GM18511 (cell line): ENCODE measurements around the gene PIP.
"Not testable (repeated sequence)": the region's sequence is repeated elsewhere in the genome, so short reads cannot be mapped to it uniquely, and the experiment has no call there.

Source experiments
- ATAC-seq: cut with Tn5 transposase; IDR thresholded peaks from one replicate; pipeline ENCODE4 v1.9.1; 2021; ENCODE audit warnings: mild to moderate bottlenecking, moderate library complexity; ENCODE audit not compliant: unreplicated experiment

Gene PIP

DNA sequence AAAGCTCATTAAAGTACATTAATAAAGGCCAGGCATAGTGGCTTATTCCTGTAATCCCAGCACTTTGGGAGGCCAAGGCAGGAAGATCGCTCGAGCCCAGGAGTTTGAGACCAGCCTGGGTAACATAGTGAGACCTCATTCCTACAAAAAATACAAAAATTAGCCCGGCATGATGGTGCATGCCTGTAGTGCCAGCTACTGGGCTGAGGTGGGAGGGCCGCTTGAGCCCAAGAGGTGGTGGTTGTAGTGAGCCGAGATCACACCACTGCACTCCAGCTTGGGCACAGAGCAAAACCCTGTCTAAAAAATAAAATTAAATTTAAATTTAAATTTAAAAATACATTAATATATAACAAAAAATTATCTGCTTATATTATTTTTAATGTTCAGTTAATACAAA is 44.3 kb downstream of the PIP start:
- no peak for ATAC-seq

DNA sequence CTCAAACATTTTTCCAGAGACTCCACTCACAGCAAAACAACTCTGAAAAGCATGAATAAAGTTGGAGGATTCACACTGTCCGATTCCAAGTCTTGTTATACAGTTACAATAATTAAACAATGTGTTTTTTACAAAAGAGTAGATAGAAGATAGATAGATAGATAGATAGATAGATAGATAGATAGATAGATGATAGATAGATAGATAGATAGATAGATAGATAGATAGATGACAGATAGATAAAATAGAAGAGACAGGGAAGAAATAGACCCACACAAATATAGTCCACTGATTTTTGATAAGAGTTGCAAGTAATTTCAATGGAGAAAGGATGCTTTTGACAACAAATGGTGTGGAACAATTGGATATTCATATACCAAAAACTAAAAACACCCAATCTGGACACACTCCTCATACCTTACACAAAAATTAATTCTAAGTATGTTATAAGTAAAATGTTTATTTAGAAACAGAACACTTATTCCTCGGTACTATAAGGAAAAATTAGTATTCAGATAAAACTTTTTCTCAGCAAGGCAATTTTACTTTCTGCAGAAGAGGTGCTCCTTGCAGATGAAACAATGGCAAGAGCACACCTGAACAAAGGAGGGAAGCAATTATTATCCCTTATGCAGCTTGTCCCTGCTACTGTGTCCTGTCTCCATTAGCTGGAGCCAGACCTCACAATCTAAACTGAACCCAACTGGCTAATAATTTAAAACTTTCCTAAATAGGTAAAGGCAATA is 45.7 kb downstream of the PIP start:
- no peak for ATAC-seq

GRCh38 chr7:143180771-143181170 is 48.9 kb downstream of the PIP start:
- ATAC-seq: not testable (repeated sequence)

DNA sequence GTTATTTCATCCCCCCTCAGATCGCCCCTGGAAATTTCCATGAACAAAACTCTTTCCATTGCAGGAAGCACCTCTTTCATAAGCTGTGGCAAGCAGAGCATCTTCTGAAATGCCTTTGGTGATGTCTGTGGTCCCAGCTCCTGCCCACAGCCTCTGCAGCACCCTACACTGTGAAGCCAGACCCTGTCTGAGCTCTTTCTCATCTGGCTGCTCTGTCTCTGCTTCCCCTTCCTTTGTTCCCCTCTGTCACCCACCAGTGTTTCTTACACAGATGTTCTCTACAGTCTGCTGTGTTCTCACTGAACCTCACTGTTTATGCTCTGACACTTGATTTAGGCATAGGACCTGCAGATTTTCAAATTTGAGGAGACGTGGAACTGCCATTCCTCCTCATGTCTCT is 49.5 kb downstream of the PIP start:
- no peak for ATAC-seq

DNA sequence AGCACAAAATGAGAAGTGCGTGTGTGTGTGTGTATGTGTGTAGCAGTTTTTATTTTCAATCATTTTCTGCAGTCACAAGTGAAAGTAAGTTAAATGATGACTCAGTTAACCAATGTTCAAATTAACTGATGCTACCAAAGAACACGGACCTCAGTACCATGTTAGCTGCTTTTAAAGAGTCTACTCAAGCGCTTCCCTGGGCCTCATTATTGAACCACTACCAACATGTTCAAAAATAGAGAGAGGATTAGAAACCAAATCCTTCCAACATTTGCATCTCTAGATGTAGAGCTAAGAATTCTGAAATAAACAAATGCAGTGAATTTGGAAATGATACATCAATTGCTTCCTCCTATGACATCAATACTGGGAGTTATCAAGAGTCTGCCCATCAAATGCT is 51.1 kb downstream of the PIP start, which contains the start of gene TAS2R39:
Gene TAS2R39 (plus strand): TSS at position 396 of the 400 bp plus-strand sequence. CDS start 0 bp downstream, at position 396.
- no peak for ATAC-seq

DNA sequence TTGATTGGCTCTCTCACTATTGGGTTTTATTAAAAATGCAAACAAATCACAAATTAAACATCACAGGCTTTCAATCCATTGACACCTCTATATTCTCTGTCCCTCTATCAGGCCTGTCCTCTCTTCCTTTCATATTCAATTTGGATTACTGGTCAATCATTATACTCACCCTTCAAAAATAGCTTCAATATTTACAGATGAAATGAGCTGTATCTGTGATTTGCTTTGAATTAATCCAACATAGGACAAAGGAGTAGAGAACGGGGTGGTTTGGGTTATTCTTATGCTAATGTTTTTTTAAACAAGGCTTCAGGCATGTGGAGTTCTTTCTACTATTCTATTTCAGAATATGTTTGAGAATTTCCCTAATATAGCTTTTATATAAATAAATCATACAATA is 53.7 kb downstream of the PIP start:
- ATAC-seq: no peak

DNA sequence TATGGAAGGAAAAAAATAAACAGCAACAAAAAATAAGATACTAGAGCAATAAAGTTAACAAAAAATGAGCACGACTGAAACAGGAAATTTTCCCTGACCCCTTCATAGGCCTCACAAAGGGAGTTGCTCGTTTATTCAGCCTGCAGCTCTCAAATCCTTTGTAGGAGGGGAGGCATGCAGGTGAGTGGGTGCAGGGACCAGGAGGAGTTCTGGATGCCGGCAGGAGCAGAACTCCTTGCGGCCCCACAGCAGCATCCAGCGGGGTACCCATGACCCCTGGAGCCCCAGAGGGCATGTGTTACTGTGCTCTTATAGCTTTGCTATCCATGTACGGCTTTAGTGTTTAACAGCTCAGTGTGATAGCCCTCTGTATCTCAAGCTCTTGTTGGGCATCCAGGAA is 57.1 kb downstream of the PIP start:
- no peak for ATAC-seq
